ENCODE measurements around the gene LPCAT1.

DNA sequence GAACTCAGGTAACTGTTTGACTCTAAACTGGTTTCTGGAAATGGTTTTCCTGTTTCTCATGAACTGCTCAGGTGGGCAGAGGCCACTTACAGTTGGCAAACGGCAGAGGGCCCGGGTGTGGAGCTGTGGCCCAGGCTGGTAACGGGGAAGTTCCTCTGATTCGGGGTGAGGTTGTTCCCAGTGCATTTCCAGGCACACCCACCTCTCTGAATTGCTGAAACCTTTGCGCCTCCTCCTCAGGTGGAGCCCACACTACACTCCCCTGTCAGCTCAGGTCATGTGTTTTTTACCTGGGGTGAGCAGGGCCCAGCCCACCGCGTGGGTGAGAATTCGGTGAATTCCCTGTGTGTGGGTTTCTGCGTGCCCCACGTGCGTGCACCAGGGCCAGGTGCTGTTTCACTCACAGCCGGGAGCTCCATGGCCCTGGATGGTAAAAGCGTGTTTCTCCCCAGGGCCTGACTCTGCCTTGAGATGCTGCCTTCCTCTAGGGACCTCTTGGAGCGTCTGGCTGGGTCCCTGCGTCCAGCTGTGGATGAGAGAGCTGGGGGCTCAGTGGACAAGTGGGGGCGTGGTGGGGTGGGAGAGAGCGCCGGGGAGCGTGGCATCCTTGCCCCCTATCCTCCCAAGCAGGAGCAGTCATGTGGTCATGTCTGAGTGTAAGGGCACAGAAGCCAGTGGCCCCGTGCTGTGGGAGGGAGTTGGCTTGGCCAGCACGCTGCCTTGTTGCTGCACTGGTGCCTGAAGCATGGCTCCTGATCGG, 33.5 kb upstream of the LPCAT1 start:
- TF ChIP-seq, protein P1, sequence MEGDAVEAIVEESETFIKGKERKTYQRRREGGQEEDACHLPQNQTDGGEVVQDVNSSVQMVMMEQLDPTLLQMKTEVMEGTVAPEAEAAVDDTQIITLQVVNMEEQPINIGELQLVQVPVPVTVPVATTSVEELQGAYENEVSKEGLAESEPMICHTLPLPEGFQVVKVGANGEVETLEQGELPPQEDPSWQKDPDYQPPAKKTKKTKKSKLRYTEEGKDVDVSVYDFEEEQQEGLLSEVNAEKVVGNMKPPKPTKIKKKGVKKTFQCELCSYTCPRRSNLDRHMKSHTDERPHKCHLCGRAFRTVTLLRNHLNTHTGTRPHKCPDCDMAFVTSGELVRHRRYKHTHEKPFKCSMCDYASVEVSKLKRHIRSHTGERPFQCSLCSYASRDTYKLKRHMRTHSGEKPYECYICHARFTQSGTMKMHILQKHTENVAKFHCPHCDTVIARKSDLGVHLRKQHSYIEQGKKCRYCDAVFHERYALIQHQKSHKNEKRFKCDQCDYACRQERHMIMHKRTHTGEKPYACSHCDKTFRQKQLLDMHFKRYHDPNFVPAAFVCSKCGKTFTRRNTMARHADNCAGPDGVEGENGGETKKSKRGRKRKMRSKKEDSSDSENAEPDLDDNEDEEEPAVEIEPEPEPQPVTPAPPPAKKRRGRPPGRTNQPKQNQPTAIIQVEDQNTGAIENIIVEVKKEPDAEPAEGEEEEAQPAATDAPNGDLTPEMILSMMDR (conservative IDR thresholded peaks at IDR 0.05; ENCODE audit: low read depth in 2 of 2): no peak
- TF ChIP-seq POLR2AphosphoS5 (IDR thresholded peaks at IDR 0.05; ENCODE audit: low read depth): no peak
- TF ChIP-seq STAT1 (IDR thresholded peaks at IDR 0.05; ENCODE audit: unreplicated experiment): no peak
- TF ChIP-seq CREB1 (CRISPR knock-in tag; IDR thresholded peaks at IDR 0.05; ENCODE audit: low read depth): no peak
- no peak for TF ChIP-seq EZH2 (IDR thresholded peaks at IDR 0.05; ENCODE audit: low read depth, unreplicated experiment)
- TF ChIP-seq, protein P2, sequence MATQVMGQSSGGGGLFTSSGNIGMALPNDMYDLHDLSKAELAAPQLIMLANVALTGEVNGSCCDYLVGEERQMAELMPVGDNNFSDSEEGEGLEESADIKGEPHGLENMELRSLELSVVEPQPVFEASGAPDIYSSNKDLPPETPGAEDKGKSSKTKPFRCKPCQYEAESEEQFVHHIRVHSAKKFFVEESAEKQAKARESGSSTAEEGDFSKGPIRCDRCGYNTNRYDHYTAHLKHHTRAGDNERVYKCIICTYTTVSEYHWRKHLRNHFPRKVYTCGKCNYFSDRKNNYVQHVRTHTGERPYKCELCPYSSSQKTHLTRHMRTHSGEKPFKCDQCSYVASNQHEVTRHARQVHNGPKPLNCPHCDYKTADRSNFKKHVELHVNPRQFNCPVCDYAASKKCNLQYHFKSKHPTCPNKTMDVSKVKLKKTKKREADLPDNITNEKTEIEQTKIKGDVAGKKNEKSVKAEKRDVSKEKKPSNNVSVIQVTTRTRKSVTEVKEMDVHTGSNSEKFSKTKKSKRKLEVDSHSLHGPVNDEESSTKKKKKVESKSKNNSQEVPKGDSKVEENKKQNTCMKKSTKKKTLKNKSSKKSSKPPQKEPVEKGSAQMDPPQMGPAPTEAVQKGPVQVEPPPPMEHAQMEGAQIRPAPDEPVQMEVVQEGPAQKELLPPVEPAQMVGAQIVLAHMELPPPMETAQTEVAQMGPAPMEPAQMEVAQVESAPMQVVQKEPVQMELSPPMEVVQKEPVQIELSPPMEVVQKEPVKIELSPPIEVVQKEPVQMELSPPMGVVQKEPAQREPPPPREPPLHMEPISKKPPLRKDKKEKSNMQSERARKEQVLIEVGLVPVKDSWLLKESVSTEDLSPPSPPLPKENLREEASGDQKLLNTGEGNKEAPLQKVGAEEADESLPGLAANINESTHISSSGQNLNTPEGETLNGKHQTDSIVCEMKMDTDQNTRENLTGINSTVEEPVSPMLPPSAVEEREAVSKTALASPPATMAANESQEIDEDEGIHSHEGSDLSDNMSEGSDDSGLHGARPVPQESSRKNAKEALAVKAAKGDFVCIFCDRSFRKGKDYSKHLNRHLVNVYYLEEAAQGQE (IDR thresholded peaks at IDR 0.05; ENCODE audit: unreplicated experiment): no peak
- TF ChIP-seq EZH2phosphoT487 (IDR thresholded peaks at IDR 0.05; ENCODE audit: unreplicated experiment): no peak
- no peak for TF ChIP-seq ZNF114 (CRISPR knock-in tag; IDR thresholded peaks at IDR 0.05)

Measured in GM23338 (cell line).